GM10248 (cell line): ENCODE data around the gene RNF214.

Experiments
- CTCF ChIA-PET: fragments of 300-600 bp; sonication (Branson Sonifier 250); formaldehyde crosslinking; extraction: SDS; loops from one replicate; lab custom pipeline; 2021; ENCODE audit warnings: antibody characterized with exemption; lab: Yijun Ruan, JAX
- POLR2A ChIA-PET: fragments of 350-650 bp; sonication (Branson Sonifier 250); formaldehyde crosslinking; extraction: SDS; loops from one replicate; lab custom pipeline; 2020; ENCODE audit warnings: antibody characterized with exemption; lab: Yijun Ruan, JAX
- DNase-seq: peaks from one replicate; pipeline ENCODE4 v3.0.0; 2012; ENCODE audit errors: extremely low spot score
- TF ChIP-seq, protein P1 (sequence below): IDR thresholded peaks from 2 replicates; pipeline ENCODE4 v1.5.1; 2012; ENCODE audit warnings: mild to moderate bottlenecking, low read depth; ENCODE audit errors: extremely low read depth, missing control alignments, control extremely low read depth

Gene RNF214

DNA sequence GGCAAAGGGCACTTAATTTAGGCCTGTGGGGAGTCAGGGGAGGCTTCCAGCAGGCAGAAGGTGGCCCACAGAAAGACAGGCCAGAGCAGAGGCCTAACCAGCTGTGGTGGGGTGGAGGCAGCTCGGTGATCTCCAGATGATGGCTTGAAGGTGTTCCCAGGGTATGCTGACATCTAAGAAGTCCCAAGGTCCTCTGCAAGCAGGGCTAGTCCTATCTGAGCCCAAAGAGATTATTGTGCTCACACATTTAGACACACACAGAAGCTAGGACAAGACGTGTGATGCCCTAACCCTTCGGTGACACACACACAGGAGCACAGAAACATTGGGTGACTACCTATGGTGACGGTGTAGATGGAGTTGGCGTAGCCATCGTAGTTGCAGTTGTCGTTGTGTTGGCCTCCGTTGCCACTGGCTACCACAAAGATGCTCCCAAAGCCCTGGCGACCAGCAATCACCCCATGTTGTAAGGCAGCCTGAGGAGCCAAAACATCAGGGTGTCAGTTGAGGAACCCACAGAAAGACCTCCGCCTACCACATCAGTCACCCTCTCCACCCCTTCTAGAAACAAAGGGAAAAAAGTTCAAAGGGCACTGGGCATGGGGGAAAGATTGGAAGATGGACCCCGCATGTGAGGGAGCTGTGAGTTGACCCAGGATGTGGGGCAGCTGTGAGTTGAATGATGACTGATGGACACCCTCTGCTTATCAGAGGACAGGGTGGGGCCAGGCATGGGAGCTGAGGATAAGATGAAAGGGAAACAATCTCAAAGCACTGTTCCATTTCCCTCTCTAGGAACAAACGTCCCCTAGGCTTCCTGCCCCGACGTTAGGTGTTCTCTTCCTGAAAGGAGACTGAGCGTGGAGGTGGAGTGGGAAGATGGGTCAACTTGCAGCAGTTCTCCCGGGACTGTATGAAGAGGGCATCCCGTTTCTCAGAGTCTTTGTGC, 8.5 kb upstream of the RNF214 start:
- POLR2A ChIA-PET: no interaction called here
- TF ChIP-seq, protein P1, sequence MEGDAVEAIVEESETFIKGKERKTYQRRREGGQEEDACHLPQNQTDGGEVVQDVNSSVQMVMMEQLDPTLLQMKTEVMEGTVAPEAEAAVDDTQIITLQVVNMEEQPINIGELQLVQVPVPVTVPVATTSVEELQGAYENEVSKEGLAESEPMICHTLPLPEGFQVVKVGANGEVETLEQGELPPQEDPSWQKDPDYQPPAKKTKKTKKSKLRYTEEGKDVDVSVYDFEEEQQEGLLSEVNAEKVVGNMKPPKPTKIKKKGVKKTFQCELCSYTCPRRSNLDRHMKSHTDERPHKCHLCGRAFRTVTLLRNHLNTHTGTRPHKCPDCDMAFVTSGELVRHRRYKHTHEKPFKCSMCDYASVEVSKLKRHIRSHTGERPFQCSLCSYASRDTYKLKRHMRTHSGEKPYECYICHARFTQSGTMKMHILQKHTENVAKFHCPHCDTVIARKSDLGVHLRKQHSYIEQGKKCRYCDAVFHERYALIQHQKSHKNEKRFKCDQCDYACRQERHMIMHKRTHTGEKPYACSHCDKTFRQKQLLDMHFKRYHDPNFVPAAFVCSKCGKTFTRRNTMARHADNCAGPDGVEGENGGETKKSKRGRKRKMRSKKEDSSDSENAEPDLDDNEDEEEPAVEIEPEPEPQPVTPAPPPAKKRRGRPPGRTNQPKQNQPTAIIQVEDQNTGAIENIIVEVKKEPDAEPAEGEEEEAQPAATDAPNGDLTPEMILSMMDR: no peak
- DNase-seq: no peak
- CTCF ChIA-PET: interaction anchor here (0.8 to 9.2 kb wide), 6 partner anchors 13 to 118 kb away, joined by 3 to 118 read pairs (median 11); partner anchors contain the start of gene SIDT2

DNA sequence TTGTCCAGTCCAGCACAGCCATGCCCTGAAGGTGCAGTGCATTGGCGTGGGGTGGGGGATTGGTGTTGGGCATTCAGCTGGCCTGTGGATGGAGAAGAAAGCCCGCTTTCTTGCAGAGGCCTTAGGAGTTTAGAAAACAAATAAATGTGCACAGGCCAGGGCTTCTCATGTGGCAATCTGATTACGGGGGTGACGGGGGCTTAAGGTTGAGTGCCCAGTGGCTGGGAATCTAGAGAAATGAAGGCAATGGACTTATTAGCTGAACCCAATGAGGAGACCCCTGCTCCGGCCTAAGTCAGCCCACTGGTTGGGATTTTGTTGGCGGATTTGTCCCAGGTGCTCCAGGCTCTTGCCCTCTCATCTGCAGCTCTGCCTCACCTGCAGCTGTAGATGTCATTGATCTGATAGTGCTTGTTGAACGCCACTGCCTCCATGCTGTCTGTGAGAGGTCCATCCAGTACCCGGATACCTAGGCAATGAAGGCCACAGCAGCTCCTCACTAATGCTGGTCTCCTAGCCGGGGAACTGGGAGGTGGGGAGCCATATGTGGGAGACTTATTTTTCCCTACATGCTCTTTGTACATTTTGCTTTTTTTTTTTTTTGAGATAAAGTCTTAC, 6.8 kb upstream of the RNF214 start:
- ChIA-PET CTCF (interaction anchor here (1.0 to 9.2 kb wide), 32 partner anchors 8 to 491 kb away, joined by 3 to 118 read pairs (median 6); partner anchors contain the start of genes APOA5 and SIDT2), POLR2A (interaction anchor here (0.6 to 1.6 kb wide), 4 partner anchors 7 to 1295 kb away, joined by 4 to 7 read pairs (median 5); no protein-coding TSS in a partner anchor)
- no peak for DNase-seq
- TF ChIP-seq, protein P1: no peak

DNA sequence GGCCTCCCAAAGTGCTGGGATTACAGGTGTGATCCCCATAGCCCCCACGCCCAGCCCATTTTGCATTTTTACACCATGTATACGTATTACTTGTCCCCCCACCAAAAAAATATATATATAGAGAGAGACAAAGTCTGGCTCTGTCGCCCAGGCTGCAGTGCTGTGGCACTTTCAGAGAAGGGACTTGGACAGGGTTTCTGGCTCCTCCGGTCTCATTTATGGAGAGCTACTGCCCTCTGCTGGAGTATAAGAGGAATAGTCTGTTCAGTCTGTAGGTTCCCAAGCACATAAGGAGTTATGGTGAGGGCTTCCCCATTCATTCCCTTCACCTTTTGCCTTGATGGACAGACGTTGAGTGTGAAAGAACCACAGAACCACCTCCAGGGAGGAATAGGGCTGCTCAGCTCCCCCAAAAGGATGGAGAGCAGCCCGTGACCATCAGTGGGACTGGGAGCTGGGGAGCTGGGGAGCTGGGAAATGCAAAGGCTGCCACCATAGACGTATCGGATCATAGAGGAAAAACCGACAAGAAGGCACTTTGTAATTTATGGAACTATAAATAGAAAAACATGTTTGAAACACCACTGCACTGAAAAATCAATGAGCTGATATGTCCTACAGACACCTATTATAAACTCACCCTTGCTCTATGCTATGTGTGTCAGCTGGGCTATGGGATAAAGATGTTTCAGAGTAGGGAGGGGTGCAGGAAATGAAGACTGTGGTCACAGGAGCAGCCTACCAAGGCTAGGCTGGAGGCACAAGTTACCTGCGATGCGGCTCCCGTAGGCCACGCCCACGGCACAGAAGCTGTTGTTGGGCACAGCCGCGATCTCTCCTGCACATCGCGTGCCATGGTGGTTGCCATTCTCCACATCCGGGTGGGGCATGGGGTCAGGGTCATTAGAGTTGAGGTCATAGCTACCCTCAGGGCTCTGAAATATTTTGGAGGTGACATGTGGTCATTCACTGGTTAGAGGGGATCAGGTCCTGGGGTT, 5.8 kb upstream of the RNF214 start:
- ChIA-PET POLR2A (interaction anchor here (0.6 to 1.6 kb wide), 4 partner anchors 8 to 50 kb away, joined by 3 to 4 read pairs (median 4); partner anchors contain the start of gene SIDT2), CTCF (interaction anchor here (0.5 to 9.2 kb wide), 51 partner anchors 8 to 808 kb away, joined by 3 to 118 read pairs (median 4); partner anchors contain the start of genes APOA4, APOA5, CEP164 and PAFAH1B2)
- DNase-seq: peak; percentile 82
- TF ChIP-seq, protein P1: peak; percentile 81

DNA sequence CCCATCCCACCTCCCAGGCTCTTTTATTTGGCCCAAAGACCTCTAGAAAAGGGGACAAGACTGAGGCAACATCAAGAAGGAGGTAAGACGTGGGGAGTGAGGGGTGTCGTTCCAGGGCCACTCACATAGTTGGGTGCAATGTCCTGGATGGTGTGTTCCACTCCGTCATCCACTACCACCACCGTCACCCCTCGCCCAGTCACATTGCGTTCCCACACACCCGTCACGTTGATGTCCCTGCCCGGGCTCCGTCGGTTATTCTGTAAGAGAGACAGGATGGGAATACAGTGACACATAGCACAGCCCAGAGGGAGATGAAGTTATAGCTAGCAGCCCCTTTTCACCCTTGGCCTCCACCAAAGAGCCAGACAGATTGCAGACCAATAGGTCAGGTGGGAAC, 4.4 kb upstream of the RNF214 start:
- ChIA-PET CTCF (interaction anchor here (0.8 to 9.2 kb wide), 10 partner anchors 14 to 473 kb away, joined by 3 to 118 read pairs (median 7); partner anchors contain the start of genes APOA5 and SIDT2), POLR2A (interaction anchor here (1.4 kb wide), 1 partner anchor 48 kb away, joined by 3 read pairs; no protein-coding TSS in a partner anchor)
- no peak for DNase-seq
- TF ChIP-seq, protein P1: no peak

DNA sequence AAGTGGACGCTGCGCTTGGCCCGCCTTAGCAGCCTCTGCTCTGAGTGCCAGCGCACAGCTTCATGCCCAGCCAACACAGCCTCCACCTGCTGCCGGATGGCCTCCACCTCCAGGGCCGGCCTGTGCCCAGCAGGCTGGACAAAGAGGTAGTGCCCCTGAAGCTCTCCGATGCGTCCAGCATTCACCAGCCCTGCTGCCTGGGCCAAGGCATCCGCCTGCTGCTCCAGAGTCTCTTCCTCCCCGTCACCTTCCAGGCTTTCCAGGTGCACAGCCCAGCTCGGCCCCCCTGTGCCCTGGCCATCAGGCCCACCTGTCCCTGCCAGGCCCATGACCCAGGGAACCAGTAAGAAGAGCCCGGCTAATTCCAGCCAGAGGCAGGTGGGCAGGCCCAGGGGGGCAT, 3.1 kb upstream of the RNF214 start:
- no peak for DNase-seq
- POLR2A ChIA-PET: interaction anchor here (0.9 to 1.4 kb wide), 2 partner anchors 51 to 376 kb away, joined by 3 read pairs; partner anchors contain the start of gene SIDT2
- CTCF ChIA-PET: interaction anchor here (1.2 to 9.2 kb wide), 6 partner anchors 8 to 439 kb away, joined by 3 to 118 read pairs (median 16); partner anchors contain the start of genes APOA5, PAFAH1B2 and SIDT2
- TF ChIP-seq, protein P1: no peak
